ENCODE measurements around the gene TMEM143.

DNA sequence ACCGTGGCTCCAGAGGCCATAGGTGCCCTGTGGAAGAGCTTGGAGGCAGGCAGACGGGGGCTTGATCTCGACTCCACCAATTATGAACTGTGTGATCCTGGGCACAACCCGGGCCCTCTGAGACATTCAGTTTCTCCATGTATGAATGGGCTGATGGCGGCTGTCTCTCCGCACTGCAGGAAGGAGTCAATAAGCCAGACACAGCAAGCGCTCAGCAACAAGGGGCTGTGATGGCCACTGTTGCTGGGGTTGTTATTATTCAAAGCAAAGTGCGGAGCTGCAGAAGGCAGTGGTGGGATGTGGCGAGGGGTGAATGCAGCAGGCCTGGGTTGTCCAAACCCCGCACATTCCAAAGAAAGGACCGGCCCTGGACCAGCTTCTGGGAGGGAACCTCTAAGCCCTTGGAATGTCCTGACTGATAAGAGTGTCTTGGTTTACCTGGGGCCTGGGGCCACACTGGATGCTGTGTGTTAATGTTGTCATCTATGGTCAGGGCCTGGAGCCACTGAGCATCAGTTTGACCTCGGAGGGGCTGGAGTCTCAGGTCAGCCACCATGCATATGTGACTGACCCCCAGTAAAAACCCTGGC is 8.3 kb downstream of the TMEM143 start:
- TF ChIP-seq, protein P1, sequence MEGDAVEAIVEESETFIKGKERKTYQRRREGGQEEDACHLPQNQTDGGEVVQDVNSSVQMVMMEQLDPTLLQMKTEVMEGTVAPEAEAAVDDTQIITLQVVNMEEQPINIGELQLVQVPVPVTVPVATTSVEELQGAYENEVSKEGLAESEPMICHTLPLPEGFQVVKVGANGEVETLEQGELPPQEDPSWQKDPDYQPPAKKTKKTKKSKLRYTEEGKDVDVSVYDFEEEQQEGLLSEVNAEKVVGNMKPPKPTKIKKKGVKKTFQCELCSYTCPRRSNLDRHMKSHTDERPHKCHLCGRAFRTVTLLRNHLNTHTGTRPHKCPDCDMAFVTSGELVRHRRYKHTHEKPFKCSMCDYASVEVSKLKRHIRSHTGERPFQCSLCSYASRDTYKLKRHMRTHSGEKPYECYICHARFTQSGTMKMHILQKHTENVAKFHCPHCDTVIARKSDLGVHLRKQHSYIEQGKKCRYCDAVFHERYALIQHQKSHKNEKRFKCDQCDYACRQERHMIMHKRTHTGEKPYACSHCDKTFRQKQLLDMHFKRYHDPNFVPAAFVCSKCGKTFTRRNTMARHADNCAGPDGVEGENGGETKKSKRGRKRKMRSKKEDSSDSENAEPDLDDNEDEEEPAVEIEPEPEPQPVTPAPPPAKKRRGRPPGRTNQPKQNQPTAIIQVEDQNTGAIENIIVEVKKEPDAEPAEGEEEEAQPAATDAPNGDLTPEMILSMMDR (IDR thresholded peaks at IDR 0.05; ENCODE audit: low read depth, low read length), result no peak
- TF ChIP-seq, protein P2, sequence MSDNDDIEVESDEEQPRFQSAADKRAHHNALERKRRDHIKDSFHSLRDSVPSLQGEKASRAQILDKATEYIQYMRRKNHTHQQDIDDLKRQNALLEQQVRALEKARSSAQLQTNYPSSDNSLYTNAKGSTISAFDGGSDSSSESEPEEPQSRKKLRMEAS (IDR thresholded peaks at IDR 0.05; ENCODE audit: low read depth, low read length), result no peak
